GM11168 (cell line): ENCODE data around the gene IFRD2.
"Not testable (repeated sequence)": the region's sequence is repeated elsewhere in the genome, so short reads cannot be mapped to it uniquely, and the experiment has no call there.

Source experiments
- in situ Hi-C: fragments of 300-500 bp; cut with MboI; formaldehyde crosslinking; loops from one replicate; pipeline ENCODE4 v1.12.0; 2022; ENCODE audit warnings: low sequenced_read_pairs; ENCODE audit not compliant: unreplicated experiment

Gene IFRD2

GRCh38 chr3:50286322-50287227 lies 5.7 kb downstream of the IFRD2 start:
- in situ Hi-C loops, result no loop called here

GRCh38 chr3:50284121-50284520 lies 8.1 kb downstream of the IFRD2 start:
- in situ Hi-C loops, result not testable (repeated sequence)

GRCh38 chr3:50279255-50280016 lies 12.8 kb downstream of the IFRD2 start:
- in situ Hi-C loops, result no loop called here

- in situ Hi-C loops, result no loop called here
These were observed 13.4 kb downstream of the IFRD2 start, which contains the start of gene LSMEM2 for GRCh38 chr3:50278880-50279224. Gene LSMEM2, plus strand, starts transcription at chr3:50279087. Its CDS starts 27 bp downstream, at chr3:50279114.

- in situ Hi-C loops, result no loop called here
These were observed 13.9 kb downstream of the IFRD2 start for GRCh38 chr3:50278123-50278879.

GRCh38 chr3:50276762-50277101 lies 15.5 kb downstream of the IFRD2 start:
- in situ Hi-C loops, result no loop called here

GRCh38 chr3:50275996-50276761 lies 16.1 kb downstream of the IFRD2 start:
- in situ Hi-C loops, result no loop called here

- in situ Hi-C loops, result no loop called here
These were observed 16.9 kb downstream of the IFRD2 start for GRCh38 chr3:50275141-50275995.

GRCh38 chr3:50274371-50275104 lies 17.7 kb downstream of the IFRD2 start:
- in situ Hi-C loops, result no loop called here

- in situ Hi-C loops, result no loop called here
These were observed 18.6 kb downstream of the IFRD2 start for GRCh38 chr3:50273689-50274065.

GRCh38 chr3:50272911-50273688 lies 19.1 kb downstream of the IFRD2 start:
- in situ Hi-C loops, result no loop called here

- in situ Hi-C loops, result not testable (repeated sequence)
These were observed 19.7 kb downstream of the IFRD2 start for GRCh38 chr3:50272538-50272910.

GRCh38 chr3:50271314-50271936 lies 20.8 kb downstream of the IFRD2 start:
- in situ Hi-C loops, result no loop called here

GRCh38 chr3:50270422-50271224 lies 21.6 kb downstream of the IFRD2 start:
- in situ Hi-C loops, result no loop called here

GRCh38 chr3:50269977-50270413 lies 22.2 kb downstream of the IFRD2 start:
- in situ Hi-C loops, result no loop called here

GRCh38 chr3:50269460-50269859 lies 22.8 kb downstream of the IFRD2 start:
- in situ Hi-C loops, result no loop called here
